ENCODE data around the gene MPO.

The MPO gene

DNA sequence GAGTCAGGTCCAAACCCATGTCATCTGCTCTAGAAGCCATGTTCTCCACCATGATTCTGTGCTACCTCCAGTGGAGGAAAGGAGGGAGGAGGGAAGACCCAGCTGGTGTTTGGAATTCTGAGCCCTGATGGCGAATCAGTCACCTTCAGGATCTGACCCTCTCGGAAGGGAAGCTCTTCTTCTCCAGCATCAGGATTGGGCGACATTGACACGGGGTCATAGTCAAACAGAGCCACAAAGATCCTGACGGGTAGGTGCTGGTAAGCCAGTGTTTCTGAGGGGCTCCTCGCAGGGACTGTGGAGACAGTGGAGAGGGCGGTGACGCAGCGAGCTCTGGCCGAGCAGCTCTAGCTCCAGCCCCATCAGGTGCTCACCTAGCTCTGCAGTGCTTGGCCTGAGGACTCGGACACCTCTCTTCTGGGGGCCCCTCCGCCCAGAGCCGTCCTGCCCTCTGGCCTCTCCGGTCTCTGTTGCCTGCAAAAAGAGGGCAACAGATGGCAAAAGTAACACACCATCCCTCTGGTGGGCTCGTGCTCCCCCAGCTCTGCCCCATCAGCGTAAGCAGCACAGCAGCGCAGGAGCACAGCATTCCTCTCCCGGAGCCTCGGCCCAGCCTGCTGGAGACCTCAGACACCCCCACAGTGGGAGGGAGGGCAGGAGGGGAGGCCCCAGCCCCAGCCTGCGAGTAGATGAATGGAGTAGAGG, 26.9 kb upstream of the MPO start:
- no peak for DNase-seq (ENCODE audit: low read depth in 4 of 4, low spot score in 1 of 4)

GRCh38 chr17:58306131-58306951, 25.6 kb upstream of the MPO start:
- no peak for DNase-seq (ENCODE audit: low read depth in 4 of 4, low spot score in 1 of 4)

- no peak for DNase-seq (ENCODE audit: low read depth in 4 of 4, low spot score in 1 of 4)
These were observed 24.9 kb upstream of the MPO start for GRCh38 chr17:58305626-58306025.

DNA sequence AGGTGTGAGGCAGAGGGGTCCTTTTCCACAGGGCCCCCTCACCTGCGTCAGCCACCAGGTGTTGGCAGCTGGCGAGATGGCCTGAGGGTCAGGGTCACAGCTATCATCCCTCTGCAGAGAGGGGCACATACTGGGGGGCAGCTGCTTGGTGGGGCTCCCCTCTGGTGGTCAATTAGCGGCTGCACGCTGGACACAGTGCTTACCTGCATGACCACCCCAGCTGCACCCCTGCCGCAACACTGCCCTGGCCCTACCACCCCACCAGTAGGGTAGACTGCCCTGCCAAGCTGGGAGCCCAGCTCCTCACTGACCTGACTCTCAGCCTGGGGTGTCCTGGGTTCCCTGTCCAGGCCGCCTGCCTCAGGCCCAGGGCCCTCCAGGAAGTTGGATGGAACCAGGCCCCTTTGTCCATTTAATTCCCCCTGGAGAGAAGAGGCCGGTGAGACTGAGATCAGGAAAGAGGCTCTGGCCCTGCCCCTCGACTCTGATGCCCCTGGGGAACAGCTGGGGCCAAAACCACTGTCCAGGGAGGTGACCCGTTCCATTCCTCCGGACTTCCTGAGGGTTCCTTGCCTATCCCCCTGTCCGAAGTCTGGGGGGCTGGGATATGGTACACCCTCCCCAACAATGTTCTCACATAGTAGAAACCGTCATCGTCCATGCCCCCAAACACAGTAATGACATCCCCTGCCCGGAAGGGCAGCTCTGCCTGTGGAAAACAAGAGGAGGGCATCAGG, 24.2 kb upstream of the MPO start:
- no peak for DNase-seq (ENCODE audit: low read depth in 4 of 4, low spot score in 1 of 4)

GRCh38 chr17:58303971-58304749, 23.4 kb upstream of the MPO start:
- DNase-seq (ENCODE audit: low read depth in 4 of 4, low spot score in 1 of 4) = peak in 3 of 4 experiments; percentile 39 to 49 (median 45)

GRCh38 chr17:58302919-58303585, 22.3 kb upstream of the MPO start:
- no peak for DNase-seq (ENCODE audit: low read depth in 4 of 4, low spot score in 1 of 4)

DNA sequence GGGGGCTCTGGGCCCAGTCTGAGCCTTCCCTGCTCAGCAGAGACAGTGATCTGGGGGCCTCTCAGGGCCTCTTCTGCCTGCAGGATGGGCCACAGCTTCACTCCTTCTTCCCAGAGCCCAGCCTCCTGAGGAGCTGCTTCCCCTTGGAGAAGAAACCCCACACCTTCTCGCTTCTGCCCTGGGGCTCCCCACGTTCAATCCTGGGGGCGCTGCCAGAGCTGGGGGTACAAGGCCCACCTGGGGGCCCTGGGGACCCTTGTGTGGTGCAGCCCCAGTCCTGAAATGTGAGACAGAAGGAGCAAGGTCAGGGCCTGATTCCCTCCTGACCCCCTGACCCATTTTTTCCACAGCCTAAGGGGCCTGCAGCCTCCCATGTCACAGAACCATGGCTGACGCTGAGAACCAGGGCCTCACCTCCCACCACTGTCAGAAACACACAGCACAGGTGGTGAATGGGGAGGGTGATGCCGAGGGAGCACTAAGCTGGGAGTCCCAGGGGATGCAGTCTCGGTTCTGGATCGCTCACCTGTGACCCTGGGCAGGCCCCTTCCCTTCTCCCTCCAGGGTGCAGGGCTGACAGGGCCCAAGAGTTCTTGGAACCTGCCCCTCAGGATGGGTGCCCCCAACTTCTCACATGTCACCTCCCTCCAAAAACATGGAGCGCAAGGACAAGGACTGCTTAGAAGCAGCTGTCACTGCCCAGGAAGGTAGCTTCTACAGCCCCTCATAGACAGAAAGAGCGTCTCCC, 21.6 kb upstream of the MPO start:
- DNase-seq (ENCODE audit: low read depth in 4 of 4, low spot score in 1 of 4) = no peak

DNA sequence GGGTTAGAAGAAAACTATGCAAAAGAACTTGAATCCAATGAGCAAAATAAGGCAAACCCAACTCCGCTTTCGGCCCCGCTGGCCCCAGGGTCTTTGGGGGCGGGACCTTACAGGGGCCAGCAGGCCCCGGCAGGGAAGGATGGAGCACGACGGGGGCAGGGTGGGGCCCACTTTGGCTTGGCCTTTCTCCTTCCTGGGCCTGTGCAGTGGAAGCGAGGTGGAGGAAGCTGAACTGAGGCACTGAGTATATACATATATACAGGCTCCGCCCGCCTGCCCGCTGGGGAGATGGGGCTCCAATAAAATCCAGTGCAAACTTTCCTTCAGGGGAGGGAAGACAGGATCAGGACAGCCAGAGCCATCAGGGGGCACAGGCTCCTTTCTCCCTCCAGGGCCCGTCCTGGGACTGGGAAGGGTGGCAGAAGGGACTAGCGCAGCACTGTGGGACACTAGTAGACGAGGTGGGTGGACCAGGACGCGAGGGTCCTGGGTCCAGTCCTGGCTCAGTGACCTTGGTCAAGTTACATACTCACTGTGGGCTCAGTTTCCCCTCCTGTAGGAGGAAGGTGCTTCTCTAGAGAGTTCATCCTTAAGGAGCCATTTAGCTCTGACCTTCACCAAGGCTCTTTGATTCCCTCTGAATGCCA, 20.9 kb upstream of the MPO start:
- no peak for DNase-seq (ENCODE audit: low read depth in 4 of 4, low spot score in 1 of 4)

GRCh38 chr17:58300336-58300735, 19.6 kb upstream of the MPO start:
- DNase-seq (ENCODE audit: low read depth in 4 of 4, low spot score in 1 of 4) = no peak

DNA sequence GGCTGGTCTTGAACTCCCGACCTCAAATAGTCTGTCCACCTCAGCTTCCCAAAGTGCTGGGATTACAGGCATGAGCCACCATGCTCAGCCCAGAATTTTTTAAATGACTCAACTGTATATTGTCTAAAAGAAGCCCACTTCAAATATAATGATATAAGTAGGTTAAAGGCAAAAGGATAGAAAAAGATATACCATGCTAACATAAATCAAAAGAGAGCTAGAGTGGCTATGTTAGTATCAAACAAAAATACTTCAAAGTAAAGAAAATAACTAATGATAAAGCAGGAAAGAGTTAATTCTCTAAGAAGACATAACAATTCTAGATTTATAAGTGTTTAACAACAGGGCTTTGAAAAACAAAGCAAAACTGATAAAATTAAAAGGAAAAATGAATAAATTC, 13.3 kb upstream of the MPO start:
- DNase-seq (ENCODE audit: low read depth in 4 of 4, low spot score in 1 of 4) = no peak

- no peak for DNase-seq (ENCODE audit: low read depth in 4 of 4, low spot score in 1 of 4)
These were observed 10.5 kb upstream of the MPO start for GRCh38 chr17:58291246-58291645.

DNA sequence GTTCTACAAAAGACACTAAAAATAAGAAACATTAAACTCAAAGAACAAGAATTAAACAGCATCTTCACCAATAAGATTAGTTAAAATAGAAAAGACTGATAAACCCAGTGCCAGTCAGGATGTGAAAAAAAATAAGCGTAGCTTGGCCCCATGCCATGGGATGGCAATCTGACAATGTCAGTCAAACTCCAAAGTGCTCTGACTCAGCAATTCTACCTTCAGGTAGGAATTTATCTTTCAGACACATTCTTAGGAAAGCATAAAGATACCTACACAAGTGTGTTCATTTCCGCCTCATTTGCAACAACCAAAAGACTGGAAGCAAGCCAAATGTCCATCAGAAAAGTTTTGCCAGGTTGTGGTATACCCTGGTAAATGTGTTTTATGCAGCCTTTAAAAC, 9.1 kb upstream of the MPO start:
- DNase-seq (ENCODE audit: low read depth in 4 of 4, low spot score in 1 of 4) = no peak

- no peak for DNase-seq (ENCODE audit: low read depth in 4 of 4, low spot score in 1 of 4)
These were observed 4.7 kb upstream of the MPO start for GRCh38 chr17:58285422-58285810.

DNA sequence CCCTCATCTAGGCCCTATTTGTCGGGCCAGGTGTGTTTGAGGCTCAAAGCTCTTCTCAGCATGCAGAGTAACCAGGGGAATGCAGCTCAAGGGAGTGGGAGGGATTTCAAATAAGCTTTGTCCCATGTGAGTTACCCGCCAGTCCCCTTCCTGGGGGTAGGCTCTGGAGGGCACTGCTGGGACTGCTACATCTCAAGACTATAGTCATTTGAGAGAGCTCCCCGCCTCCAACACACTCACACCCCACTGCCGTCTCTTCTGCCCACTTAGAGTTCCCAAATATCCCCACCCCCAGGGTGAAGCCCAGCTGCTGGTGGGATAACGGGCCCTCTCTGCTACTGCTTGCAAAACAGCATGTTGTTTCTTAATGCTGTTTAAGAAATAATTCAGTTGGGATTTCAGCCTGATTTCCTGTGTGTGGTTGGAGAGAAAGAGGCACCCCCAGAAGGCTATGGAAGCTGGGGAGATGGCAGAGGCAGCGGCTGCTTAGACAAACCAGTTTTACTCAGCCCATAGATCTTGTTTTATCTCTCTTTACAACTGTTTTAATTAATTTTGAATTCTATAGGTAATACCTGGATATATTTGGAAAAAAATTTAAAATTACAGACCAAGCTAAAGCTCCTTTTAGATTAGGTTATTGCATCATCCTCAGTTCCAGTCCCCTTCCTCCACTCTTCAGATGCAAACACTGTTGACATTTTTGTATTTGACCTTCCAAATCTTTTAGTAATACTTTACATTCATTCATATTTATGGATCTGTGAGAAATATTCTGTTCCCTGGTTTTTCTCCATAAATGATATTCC, 4.1 kb upstream of the MPO start:
- DNase-seq (ENCODE audit: low read depth in 4 of 4, low spot score in 1 of 4) = no peak

DNA sequence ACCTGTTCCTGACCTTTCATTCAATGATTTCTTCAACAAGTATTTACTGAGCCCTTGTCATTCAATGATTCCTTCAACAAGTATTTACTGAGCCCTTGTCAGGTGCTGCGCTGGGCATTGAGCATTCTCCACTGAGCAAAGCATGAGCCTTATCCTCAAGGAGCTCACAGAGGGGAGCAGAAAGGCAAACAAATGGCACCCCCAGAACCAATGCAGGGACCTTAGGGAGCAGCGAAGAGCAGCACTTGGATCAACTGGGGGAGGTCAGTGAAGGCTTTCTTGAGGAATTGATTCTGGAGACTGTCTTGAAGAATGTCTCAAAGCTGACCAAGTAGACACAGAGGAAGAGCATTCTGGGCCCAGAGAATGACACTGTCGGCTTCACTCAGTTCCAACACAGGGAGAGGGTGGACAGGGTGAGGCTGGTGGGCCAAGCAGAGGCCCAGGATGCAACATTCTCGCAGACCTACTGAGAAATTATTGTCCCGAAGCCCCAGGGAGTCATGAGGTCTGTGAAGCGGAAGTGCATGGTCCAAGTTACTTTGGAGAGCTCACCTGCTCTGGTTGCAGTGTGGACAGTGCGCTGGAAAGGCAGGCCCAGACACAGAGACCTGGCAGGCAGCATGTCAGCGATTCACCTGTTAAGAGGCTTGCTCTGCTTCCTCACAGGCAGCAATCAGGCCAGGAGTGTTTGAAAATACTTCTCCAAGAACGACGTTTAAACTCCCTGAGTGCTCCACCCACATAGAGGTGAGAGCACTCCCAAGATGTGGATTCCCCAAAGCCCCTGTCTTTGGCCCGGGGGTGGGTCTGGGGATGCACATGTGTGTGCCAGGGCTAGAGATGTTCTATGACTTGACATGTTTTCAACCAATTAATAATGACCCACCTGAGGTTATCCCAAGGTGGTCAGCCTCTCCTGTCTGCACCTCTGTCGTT, 3.2 kb upstream of the MPO start:
- no peak for DNase-seq (ENCODE audit: low read depth in 4 of 4, low spot score in 1 of 4)

- DNase-seq (ENCODE audit: low read depth in 4 of 4, low spot score in 1 of 4) = no peak
These were observed 1.7 kb upstream of the MPO start for GRCh38 chr17:58282442-58282841.

- DNase-seq (ENCODE audit: low read depth in 4 of 4, low spot score in 1 of 4) = no peak
These were observed 826 bp upstream of the MPO start for GRCh38 chr17:58281511-58282011.
